Right cardiac atrium (tissue), 5 donors: ENCODE results near the gene ZNF219. TPM values are rescaled to one million over a fixed set of nuclear protein-coding genes. Genes with fewer than 3 reads are reported as not detected.

Experiments used
- ATAC-seq, 2 donors: fragments of 200-7000 bp; cut with Tn5 transposase; one replicate each; pipeline versions ENCODE4 v1.8.0 to v1.9.1; 2020; ENCODE audit warnings: moderate library complexity in 2 of 2, mild to moderate bottlenecking in 1 of 2
- DNase-seq, 3 donors: peaks; one replicate each; pipeline ENCODE4 v3.0.0-alpha.2; 2020
- H3K27ac ChIP-seq: one replicate; pipeline ENCODE4 v1.5.1; 2013; ENCODE audit warnings: mild to moderate bottlenecking, low read length, control low read depth, moderate library complexity
- H3K27me3 ChIP-seq: one replicate; pipeline ENCODE4 v1.6.1; 2013; ENCODE audit not compliant: control insufficient read depth, insufficient read depth
- H3K4me1 ChIP-seq: one replicate; pipeline ENCODE4 v1.6.1; 2013; ENCODE audit warnings: low read length; ENCODE audit not compliant: control insufficient read depth, insufficient read depth
- H3K4me3 ChIP-seq: one replicate; pipeline ENCODE4 v1.5.1; 2013; ENCODE audit warnings: low read length, control low read depth
- H3K9me3 ChIP-seq: one replicate; pipeline ENCODE4 v1.6.1; 2013; ENCODE audit warnings: low read length; ENCODE audit not compliant: control insufficient read depth
- WGBS: extraction: QIAGEN DNeasy Blood & Tissue Kit; methylation state at CpG from one replicate; pipeline ENCODE4 v1.1.7; 2013; 5-methylcytosine and 5-hydroxymethylcytosine counted together
- intact Hi-C, 4 donors: fragments of 100-400 bp; cut with DNase I; formaldehyde crosslinking; loops; one replicate each; pipeline versions ENCODE4 v1.11.0 to v1.14.0; 2022 to 2023
- polyA plus RNA-seq: library from polyadenylated mRNA; stranded (reverse); fragments of 200-250 nt; gene quantifications from one replicate; pipeline ENCODE4 v1.2.3, GENCODE V29; 2013
- total RNA-seq, 4 donors: library from RNA; stranded (reverse); fragmentation: NEBNext Ultra II Directional; extraction: Animal tissue kit (Norgen Biotek cat#: 25700); gene quantifications; one replicate each; pipeline ENCODE4 v1.2.1, GENCODE V29; 2021
- donor health status: healthy with polysubstance abuse.
- donor health status: DM: no; HTN: yes; CAD: no.
- donor health status: DM: no; HTN: no; CAD: no.
- donor health status: DM: no; HTN: yes; CAD: no; lungs with severe emphysema.
- donor health status: DM: yes; HTN: yes; CAD: no.

Gene ZNF219
- total and polyA plus RNA-seq, 5 donors, result 49.1 to 68.6 (median 58.0) TPM

DNA sequence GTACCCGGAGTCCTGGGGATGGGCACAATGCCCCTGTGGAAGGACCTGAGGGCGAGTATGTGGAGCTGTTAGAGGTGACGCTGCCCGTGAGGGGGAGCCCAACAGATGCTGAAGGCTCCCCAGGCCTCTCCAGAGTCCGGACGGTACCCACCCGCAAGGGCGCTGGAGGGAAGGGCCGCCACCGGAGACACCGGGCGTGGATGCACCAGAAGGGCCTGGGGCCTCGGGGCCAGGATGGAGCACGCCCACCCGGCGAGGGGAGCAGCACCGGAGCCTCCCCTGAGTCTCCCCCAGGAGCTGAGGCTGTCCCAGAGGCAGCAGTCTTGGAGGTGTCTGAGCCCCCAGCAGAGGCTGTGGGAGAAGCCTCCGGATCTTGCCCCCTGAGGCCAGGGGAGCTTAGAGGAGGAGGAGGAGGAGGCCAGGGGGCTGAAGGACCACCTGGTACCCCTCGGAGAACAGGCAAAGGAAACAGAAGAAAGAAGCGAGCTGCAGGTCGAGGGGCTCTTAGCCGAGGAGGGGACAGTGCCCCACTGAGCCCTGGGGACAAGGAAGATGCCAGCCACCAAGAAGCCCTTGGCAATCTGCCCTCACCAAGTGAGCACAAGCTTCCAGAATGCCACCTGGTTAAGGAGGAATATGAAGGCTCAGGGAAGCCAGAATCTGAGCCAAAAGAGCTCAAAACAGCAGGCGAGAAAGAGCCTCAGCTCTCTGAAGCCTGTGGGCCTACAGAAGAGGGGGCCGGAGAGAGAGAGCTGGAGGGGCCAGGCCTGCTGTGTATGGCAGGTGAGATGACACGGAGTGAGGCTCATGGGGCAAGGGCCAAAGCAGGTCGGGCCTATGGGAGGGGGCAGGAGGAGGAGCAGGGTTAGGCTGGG lies 23.8 kb downstream of the ZNF219 start:
- WGBS, result 89% methylated on average over 26 of the region's 26 CpGs
- H3K9me3 ChIP-seq, result no peaks in the 10 kb centered on the region
- H3K27ac ChIP-seq, result no peak overlapping the region
- no peak overlapping the region for H3K4me3 ChIP-seq
- H3K4me1 ChIP-seq, result no peaks in the 10 kb centered on the region
- intact Hi-C loops, result no loop called here
- no peaks in the 10 kb centered on the region for H3K27me3 ChIP-seq
- no peak for ATAC-seq
- no peak for DNase-seq

- H3K4me1 ChIP-seq, result no peaks in the 10 kb centered on the region
- H3K9me3 ChIP-seq, result no peaks in the 10 kb centered on the region
- no peak for DNase-seq
Measured at GRCh38 chr14:21073921-21074320, 24.5 kb downstream of the ZNF219 start.

GRCh38 chr14:21072781-21073339 lies 25.6 kb downstream of the ZNF219 start:
- intact Hi-C loops, result no loop called here
- 89% methylated on average over 9 of the region's 9 CpGs for WGBS
- no peak overlapping the region for H3K27ac ChIP-seq
- H3K27me3 ChIP-seq, result no peaks in the 10 kb centered on the region
- no peaks in the 10 kb centered on the region for H3K9me3 ChIP-seq
- ATAC-seq (no peak), DNase-seq (no peak)
- H3K4me1 ChIP-seq, result peaks cover 3% of the 10 kb centered on the region
- no peak overlapping the region for H3K4me3 ChIP-seq

More at GRCh38 chr14:21073921-21074320, 24.5 kb downstream of the ZNF219 start:
- Histone ChIP-seq H3K4me3 (no peak overlapping the region), H3K27me3 (no peaks in the 10 kb centered on the region), H3K27ac (no peak overlapping the region)
- 90% methylated on average over 9 of the region's 9 CpGs for WGBS
- no peak for ATAC-seq
- intact Hi-C loops, result no loop called here

GRCh38 chr14:21072031-21072473 lies 26.4 kb downstream of the ZNF219 start:
- H3K9me3 ChIP-seq, result no peaks in the 10 kb centered on the region
- no peaks in the 10 kb centered on the region for H3K27me3 ChIP-seq
- H3K4me3 ChIP-seq, result peak overlapping the region; percentile 70
- ATAC-seq (peak; percentile 7 to 43), DNase-seq (peak in 1 of 3 donors; percentile 50)
- intact Hi-C loops, result no loop called here
- peaks cover 3% of the 10 kb centered on the region for H3K4me1 ChIP-seq
- WGBS, result 25% methylated on average over 4 of the region's 4 CpGs
- H3K27ac ChIP-seq, result peak overlapping the region; percentile 51

- intact Hi-C loops, result loop anchor here in 1 of 4 donors (2.0 kb wide), 1 partner anchor 33 kb away; no protein-coding TSS in a partner anchor
- DNase-seq (peak; percentile 93 to 96 (median 93)), ATAC-seq (peak; percentile 78 to 79)
- Histone ChIP-seq H3K4me3 (peak overlapping the region; percentile 70), H3K4me1 (peaks cover 3% of the 10 kb centered on the region), H3K9me3 (no peaks in the 10 kb centered on the region), H3K27ac (peak overlapping the region; percentile 78), H3K27me3 (no peaks in the 10 kb centered on the region)
- under 1% methylated on average over 37 of the region's 37 CpGs for WGBS
Measured at GRCh38 chr14:21071225-21072030, 27.0 kb downstream of the ZNF219 start.

DNA sequence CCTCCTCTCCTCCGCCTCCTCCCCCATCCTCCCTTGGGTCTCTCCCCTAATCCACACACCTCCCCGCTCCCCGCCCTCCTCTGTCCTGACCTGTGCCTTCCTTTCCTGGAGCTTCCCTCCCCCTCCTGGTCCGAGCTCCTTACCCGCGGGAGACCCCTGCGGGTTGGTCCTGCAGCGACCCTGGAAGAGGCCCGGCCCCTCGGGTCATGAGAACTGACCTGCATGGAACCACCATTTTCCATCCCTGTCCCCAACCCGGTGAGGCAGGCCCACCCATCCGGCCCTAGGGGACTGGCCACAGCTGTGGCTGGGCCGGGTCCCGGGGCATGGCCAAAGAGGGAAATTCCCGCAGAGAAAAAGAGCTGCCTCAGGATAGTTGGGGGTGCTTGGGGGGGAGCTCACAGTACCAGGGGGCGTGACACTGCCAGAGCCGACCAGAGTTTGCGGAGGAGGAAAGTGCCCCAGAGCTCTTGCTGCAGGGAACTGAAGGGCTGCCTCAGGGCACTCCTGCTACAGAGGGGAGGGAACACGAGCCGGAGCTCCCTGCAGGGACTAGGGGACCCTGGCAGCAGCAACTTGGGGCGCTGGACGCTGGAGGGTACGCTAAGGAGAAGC lies 27.7 kb downstream of the ZNF219 start:
- ATAC-seq, result peak; percentile 13 to 37
- intact Hi-C loops, result loop anchor here in 1 of 4 donors (2.0 kb wide), 1 partner anchor 34 kb away; no protein-coding TSS in a partner anchor
- H3K4me1 ChIP-seq, result peaks cover 3% of the 10 kb centered on the region
- H3K4me3 ChIP-seq, result peak overlapping the region; percentile 70
- DNase-seq, result peak; percentile 64 to 83 (median 80)
- no peaks in the 10 kb centered on the region for H3K27me3 ChIP-seq
- no peaks in the 10 kb centered on the region for H3K9me3 ChIP-seq
- 1% methylated on average over 23 of the region's 23 CpGs for WGBS
- peak overlapping the region; percentile 78 for H3K27ac ChIP-seq

DNA sequence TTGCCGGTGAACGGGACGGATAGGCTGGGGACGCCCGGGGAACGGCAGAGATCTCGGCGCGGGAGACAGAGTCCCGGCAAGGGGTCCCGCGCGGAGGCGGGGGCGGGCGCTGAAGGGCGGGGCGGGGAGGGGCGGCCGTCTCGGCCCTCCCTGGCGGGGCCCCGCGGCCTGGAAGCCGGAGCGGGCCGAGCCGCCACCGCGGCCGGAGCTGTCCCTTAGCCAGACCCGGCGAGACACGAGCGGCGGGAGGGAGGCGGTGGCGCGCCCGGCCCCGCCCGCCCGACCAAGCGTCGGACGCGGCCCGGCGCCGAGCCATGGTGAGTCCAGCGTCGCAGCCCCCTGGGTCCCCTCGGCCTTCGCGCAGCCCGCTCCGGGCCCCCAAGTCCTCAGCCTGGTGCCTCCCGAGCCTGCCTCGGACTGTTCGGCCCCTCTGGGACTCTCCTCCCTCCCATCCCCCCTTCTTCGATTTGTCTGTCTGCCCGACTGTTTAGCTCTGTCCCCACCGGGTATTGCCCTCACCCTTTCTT lies 28.3 kb downstream of the ZNF219 start, which contains the start of gene ARHGEF40:
ARHGEF40 (plus strand) TSS at position 222 of the 527 bp plus-strand sequence; CDS start at position 315, 93 bp downstream.
- Histone ChIP-seq H3K4me1 (peaks cover 3% of the 10 kb centered on the region), H3K4me3 (peak within 1 kb of the TSS; percentile 70), H3K27ac (peak within 1 kb of the TSS; percentile 78), H3K9me3 (no peaks in the 10 kb centered on the region), H3K27me3 (no peaks in the 10 kb centered on the region)
- under 1% methylated on average over 63 of the region's 63 CpGs for WGBS
- peak; percentile 75 to 92 (median 91) for DNase-seq
- intact Hi-C loops, result loop anchor here in 1 of 4 donors (2.0 kb wide), 1 partner anchor 35 kb away; no protein-coding TSS in a partner anchor
- ATAC-seq, result peak; percentile 63 to 74

- peak overlapping the region; percentile 69 for H3K27ac ChIP-seq
- H3K27me3 ChIP-seq, result no peaks in the 10 kb centered on the region
- peak; percentile 29 to 48 for ATAC-seq
- no peaks in the 10 kb centered on the region for H3K9me3 ChIP-seq
- under 1% methylated on average over 40 of the region's 40 CpGs for WGBS
- peak; percentile 76 to 86 (median 82) for DNase-seq
- intact Hi-C loops, result loop anchor here in 3 of 4 donors (2.0 to 5.0 kb wide), 2 partner anchors 35 to 38 kb away; no protein-coding TSS in a partner anchor
- H3K4me3 ChIP-seq, result peak overlapping the region; percentile 70
- peaks cover 3% of the 10 kb centered on the region for H3K4me1 ChIP-seq
Measured at GRCh38 chr14:21069388-21070082, 28.9 kb downstream of the ZNF219 start.

DNA sequence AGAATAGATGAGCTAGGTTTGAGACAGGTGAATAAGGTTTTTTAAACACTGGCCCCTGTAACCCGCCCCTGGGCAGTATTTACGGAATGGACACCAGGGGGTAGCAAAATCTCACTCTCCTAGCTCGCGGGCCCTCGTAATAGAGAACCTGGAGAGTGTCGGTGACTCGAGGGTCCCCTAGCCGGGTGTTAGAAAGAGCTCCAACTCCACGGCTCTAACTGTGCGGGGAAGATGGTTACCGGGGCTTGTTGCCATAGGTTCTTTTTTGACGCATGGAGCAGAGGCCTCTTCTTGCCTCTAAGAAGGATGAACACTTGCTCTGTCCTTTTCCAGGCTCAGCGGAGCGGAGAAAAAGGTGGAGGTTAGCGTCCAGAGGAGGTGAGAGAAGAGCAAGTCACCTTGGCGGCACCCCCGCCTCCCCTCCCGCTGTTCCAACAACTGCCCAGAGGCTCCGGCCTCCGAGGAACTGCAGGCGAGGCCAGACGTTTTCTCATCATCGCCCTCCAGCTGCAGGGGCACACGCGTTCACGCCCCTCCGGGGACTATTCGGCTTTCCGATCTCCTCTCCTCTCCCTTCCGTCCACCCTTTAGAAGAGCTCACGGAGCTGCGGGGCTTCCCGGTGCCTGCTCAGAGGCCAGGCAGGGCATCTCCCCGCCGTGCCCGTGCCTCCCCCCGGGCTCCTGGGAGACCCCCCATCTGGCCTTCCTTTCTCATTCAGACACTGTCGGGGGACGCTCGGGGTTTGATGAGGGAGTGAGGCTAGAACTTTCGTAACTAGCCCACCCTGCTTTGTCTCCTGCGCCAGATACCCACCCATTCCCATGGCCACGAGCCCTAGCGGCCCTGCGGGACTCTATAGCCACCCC lies 29.7 kb downstream of the ZNF219 start:
- Histone ChIP-seq H3K27me3 (no peaks in the 10 kb centered on the region), H3K27ac (peak overlapping the region; percentile 20), H3K9me3 (no peaks in the 10 kb centered on the region), H3K4me1 (peaks cover 3% of the 10 kb centered on the region), H3K4me3 (peak overlapping the region; percentile 70)
- DNase-seq (peak; percentile 52 to 79 (median 76)), ATAC-seq (peak; percentile 43 to 44)
- intact Hi-C loops, result loop anchor here in 2 of 4 donors (2.0 to 5.0 kb wide), 2 partner anchors 36 to 39 kb away; no protein-coding TSS in a partner anchor
- 1% methylated on average over 45 of the region's 45 CpGs for WGBS
